ENCODE data around the gene RPUSD1.
"Not testable (repeated sequence)": the region's sequence is repeated elsewhere in the genome, so short reads cannot be mapped to it uniquely, and the experiment has no call there.

Gene RPUSD1

DNA sequence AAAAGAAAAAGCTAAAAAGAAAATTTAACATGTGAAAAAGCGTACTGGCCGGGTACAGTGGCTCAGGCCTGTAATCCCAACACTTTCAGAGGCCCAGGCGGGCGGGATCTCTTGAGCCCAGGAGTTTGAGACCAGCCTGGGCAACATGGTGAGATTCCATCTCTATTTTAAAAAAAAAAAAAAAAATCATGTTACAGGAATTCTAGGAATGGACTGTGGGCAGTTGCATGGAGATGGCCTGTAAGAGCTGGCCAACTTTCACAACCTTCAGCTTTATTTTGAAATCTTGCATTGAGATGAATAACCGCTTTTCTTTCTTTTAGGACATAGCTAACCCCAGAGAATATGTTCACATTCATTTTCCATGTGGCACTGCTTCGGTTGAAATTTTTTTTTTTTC lies 39.2 kb downstream of the RPUSD1 start:
- no peak overlapping the region for H3K9ac ChIP-seq (ENCODE audit: low read depth in 1 of 2, low read length in 2 of 2)
- H3K4me3 ChIP-seq (ENCODE audit: low read depth in 1 of 2, low read length in 2 of 2): no peak overlapping the region
- no peak overlapping the region for H3K27ac ChIP-seq (ENCODE audit: low read depth, low read length)
- peaks cover 3 to 26% of the 10 kb centered on the region in 2 donors for H3K27me3 ChIP-seq (ENCODE audit: control insufficient read depth in 1 of 2, insufficient read depth in 2 of 2, low read length in 2 of 2)
- no peaks in the 10 kb centered on the region for H3K4me1 ChIP-seq (ENCODE audit: control insufficient read depth in 1 of 2, insufficient read depth in 2 of 2, low read length in 2 of 2)
- no peaks in the 10 kb centered on the region for H3K9me3 ChIP-seq (ENCODE audit: control insufficient read depth in 1 of 2, low read length in 2 of 2)
- H3K36me3 ChIP-seq (ENCODE audit: control insufficient read depth in 1 of 2, insufficient read depth in 2 of 2, low read length in 2 of 2): no peaks in the 10 kb centered on the region

DNA sequence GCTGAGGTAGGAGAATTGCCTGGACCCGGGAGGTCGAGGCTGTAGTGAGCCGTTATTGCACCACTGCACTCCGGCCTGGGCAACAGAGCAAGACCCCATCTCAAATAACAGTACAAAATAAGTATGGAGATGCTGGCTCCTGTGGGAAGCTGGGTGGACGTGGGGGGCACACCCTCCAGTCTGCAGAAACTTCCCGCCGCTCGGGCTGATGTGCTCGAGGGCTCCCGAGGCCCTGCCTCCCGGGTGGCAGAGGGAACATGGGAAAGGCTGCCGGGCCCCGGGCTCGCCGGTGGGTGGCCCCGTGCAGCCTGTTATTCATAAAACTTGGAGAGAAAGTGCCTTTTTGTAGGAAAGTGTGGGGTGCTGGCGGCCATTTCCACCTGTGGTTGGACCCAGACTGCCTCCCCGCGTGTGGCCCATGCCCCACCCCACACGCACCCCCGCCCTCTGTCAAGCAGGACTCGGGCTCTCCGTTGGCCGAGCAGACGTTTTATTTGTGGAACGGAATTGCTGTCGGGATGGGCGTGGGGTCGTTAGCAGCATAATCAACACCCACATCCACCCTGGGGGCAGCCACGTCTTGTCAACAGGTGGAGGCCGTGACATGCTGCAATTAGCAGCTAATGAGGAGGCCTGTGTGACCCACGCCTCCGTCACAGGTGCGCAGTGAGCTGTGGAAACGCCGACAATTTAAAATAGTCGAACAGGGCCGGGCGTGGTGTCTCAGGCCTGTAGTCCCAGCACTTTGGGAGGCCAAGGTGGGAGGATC lies 40.0 kb downstream of the RPUSD1 start:
- H3K9ac ChIP-seq (ENCODE audit: low read depth in 1 of 2, low read length in 2 of 2): no peak overlapping the region
- no peaks in the 10 kb centered on the region for H3K4me1 ChIP-seq (ENCODE audit: control insufficient read depth in 1 of 2, insufficient read depth in 2 of 2, low read length in 2 of 2)
- no peak overlapping the region for H3K27ac ChIP-seq (ENCODE audit: low read depth, low read length)
- H3K27me3 ChIP-seq (ENCODE audit: control insufficient read depth in 1 of 2, insufficient read depth in 2 of 2, low read length in 2 of 2): peaks cover 3 to 20% of the 10 kb centered on the region in 2 donors
- no peak overlapping the region for H3K4me3 ChIP-seq (ENCODE audit: low read depth in 1 of 2, low read length in 2 of 2)
- H3K9me3 ChIP-seq (ENCODE audit: control insufficient read depth in 1 of 2, low read length in 2 of 2): no peaks in the 10 kb centered on the region
- H3K36me3 ChIP-seq (ENCODE audit: control insufficient read depth in 1 of 2, insufficient read depth in 2 of 2, low read length in 2 of 2): no peaks in the 10 kb centered on the region

DNA sequence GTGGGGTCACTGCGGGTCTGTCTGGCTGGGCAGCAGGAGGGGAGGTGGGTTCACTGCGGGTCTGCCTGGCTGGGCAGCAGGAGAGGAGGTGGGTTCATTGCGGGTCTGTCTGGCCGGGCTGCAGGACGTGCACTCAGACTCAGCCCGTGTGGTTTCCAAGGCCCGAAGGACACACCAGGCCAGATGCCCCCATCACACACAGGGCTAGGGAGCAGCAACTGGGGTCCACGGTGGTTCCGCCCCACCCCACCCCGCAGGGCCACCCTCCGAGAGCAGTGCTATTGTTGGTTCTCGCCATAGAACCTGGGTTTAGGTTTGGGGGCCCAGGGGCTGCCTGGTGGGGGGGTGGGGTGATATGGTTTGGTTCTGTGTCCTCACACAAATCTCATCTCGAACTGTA lies 41.5 kb downstream of the RPUSD1 start:
- Histone ChIP-seq H3K4me3 (ENCODE audit: low read depth in 1 of 2, low read length in 2 of 2) (no peak overlapping the region), H3K36me3 (ENCODE audit: control insufficient read depth in 1 of 2, insufficient read depth in 2 of 2, low read length in 2 of 2) (no peaks in the 10 kb centered on the region), H3K27me3 (ENCODE audit: control insufficient read depth in 1 of 2, insufficient read depth in 2 of 2, low read length in 2 of 2) (peaks cover 3 to 13% of the 10 kb centered on the region in 2 donors), H3K9ac (ENCODE audit: low read depth in 1 of 2, low read length in 2 of 2) (no peak overlapping the region), H3K4me1 (ENCODE audit: control insufficient read depth in 1 of 2, insufficient read depth in 2 of 2, low read length in 2 of 2) (no peaks in the 10 kb centered on the region), H3K27ac (ENCODE audit: low read depth, low read length) (no peak overlapping the region), H3K9me3 (ENCODE audit: control insufficient read depth in 1 of 2, low read length in 2 of 2) (no peaks in the 10 kb centered on the region)

GRCh38 chr16:745739-746138 lies 42.4 kb downstream of the RPUSD1 start:
- Histone ChIP-seq H3K36me3 (ENCODE audit: control insufficient read depth in 1 of 2, insufficient read depth in 2 of 2, low read length in 2 of 2) (no peaks in the 10 kb centered on the region), H3K27ac (ENCODE audit: low read depth, low read length) (no peak overlapping the region), H3K9me3 (ENCODE audit: control insufficient read depth in 1 of 2, low read length in 2 of 2) (no peaks in the 10 kb centered on the region), H3K27me3 (ENCODE audit: control insufficient read depth in 1 of 2, insufficient read depth in 2 of 2, low read length in 2 of 2) (peaks cover 2 to 4% of the 10 kb centered on the region in 2 donors), H3K4me1 (ENCODE audit: control insufficient read depth in 1 of 2, insufficient read depth in 2 of 2, low read length in 2 of 2) (no peaks in the 10 kb centered on the region), H3K9ac (ENCODE audit: low read depth in 1 of 2, low read length in 2 of 2) (no peak overlapping the region), H3K4me3 (ENCODE audit: low read depth in 1 of 2, low read length in 2 of 2) (no peak overlapping the region)

DNA sequence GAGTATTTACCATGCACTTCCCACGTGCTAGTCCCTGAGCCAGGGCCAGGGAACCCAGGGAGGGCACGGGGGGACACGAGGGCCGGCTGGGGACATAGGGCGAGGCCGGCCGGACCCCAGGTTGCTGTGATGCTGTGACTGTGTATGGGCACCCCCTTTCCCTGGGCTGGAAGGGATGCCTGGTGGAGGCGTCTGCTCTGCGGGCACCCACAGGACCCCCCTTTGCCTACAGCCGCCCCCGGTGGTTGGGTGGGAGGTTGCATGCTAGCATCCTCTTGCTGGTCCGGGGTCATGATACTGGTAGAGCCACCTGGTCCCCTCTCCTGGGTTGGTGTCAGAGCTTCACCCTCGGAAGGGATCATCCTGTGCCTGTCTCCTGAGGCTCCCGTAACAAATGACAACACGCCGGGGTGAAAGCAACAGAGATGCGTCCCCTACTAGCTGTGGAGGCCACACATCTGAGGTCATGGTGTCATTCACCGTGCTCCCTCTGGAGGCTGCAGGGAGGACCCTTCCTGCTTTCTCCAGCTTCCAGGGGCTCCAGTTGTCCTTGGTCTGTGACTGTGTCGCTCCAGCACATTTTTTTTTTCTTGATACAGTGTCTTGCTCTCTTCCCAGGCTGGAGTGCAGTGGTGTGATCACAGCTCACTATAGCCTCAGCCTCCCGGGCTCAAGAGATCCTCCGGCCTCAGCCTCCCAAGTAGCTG lies 44.2 kb downstream of the RPUSD1 start:
- Histone ChIP-seq H3K4me3 (ENCODE audit: low read depth in 1 of 2, low read length in 2 of 2) (no peak overlapping the region), H3K27ac (ENCODE audit: low read depth, low read length) (no peak overlapping the region), H3K27me3 (ENCODE audit: control insufficient read depth in 1 of 2, insufficient read depth in 2 of 2, low read length in 2 of 2) (no peaks in the 10 kb centered on the region), H3K4me1 (ENCODE audit: control insufficient read depth in 1 of 2, insufficient read depth in 2 of 2, low read length in 2 of 2) (peaks cover 4 to 11% of the 10 kb centered on the region in 2 donors), H3K36me3 (ENCODE audit: control insufficient read depth in 1 of 2, insufficient read depth in 2 of 2, low read length in 2 of 2) (no peaks in the 10 kb centered on the region), H3K9ac (ENCODE audit: low read depth in 1 of 2, low read length in 2 of 2) (no peak overlapping the region), H3K9me3 (ENCODE audit: control insufficient read depth in 1 of 2, low read length in 2 of 2) (no peaks in the 10 kb centered on the region)

DNA sequence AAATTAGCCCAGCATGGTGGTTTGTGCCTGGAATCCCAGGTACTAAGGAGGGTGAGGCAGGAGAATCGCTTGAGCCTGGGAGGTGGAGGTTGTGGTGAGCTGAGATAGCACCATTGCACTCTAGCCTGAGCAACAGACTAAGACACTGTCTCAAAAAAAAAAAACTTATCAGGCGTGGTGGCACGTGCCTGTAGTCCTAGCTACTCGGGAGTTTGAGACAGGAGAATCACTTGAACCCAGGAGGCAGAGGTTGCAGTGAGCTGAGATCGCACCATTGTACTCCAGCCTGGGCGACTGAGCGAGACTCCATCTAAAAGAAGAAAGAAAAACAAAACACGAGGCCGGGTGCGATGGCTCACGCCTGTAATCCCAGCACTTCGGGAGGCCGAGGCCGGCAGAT lies 45.3 kb downstream of the RPUSD1 start:
- H3K27me3 ChIP-seq (ENCODE audit: control insufficient read depth in 1 of 2, insufficient read depth in 2 of 2, low read length in 2 of 2); H3K4me3 ChIP-seq (ENCODE audit: low read depth in 1 of 2, low read length in 2 of 2); H3K36me3 ChIP-seq (ENCODE audit: control insufficient read depth in 1 of 2, insufficient read depth in 2 of 2, low read length in 2 of 2); H3K27ac ChIP-seq (ENCODE audit: low read depth, low read length); H3K9me3 ChIP-seq (ENCODE audit: control insufficient read depth in 1 of 2, low read length in 2 of 2); H3K9ac ChIP-seq (ENCODE audit: low read depth in 1 of 2, low read length in 2 of 2): not testable (repeated sequence)
- peaks cover 4 to 11% of the 10 kb centered on the region in 2 donors for H3K4me1 ChIP-seq (ENCODE audit: control insufficient read depth in 1 of 2, insufficient read depth in 2 of 2, low read length in 2 of 2)

GRCh38 chr16:741986-742629 lies 46.1 kb downstream of the RPUSD1 start:
- H3K9ac ChIP-seq (ENCODE audit: low read depth in 1 of 2, low read length in 2 of 2): no peak overlapping the region
- H3K4me3 ChIP-seq (ENCODE audit: low read depth in 1 of 2, low read length in 2 of 2): no peak overlapping the region
- H3K27ac ChIP-seq (ENCODE audit: low read depth, low read length): no peak overlapping the region
- H3K36me3 ChIP-seq (ENCODE audit: control insufficient read depth in 1 of 2, insufficient read depth in 2 of 2, low read length in 2 of 2): peaks cover 0 to 10% of the 10 kb centered on the region in 2 donors
- no peaks in the 10 kb centered on the region for H3K9me3 ChIP-seq (ENCODE audit: control insufficient read depth in 1 of 2, low read length in 2 of 2)
- H3K27me3 ChIP-seq (ENCODE audit: control insufficient read depth in 1 of 2, insufficient read depth in 2 of 2, low read length in 2 of 2): no peaks in the 10 kb centered on the region
- H3K4me1 ChIP-seq (ENCODE audit: control insufficient read depth in 1 of 2, insufficient read depth in 2 of 2, low read length in 2 of 2): peaks cover 4 to 11% of the 10 kb centered on the region in 2 donors

DNA sequence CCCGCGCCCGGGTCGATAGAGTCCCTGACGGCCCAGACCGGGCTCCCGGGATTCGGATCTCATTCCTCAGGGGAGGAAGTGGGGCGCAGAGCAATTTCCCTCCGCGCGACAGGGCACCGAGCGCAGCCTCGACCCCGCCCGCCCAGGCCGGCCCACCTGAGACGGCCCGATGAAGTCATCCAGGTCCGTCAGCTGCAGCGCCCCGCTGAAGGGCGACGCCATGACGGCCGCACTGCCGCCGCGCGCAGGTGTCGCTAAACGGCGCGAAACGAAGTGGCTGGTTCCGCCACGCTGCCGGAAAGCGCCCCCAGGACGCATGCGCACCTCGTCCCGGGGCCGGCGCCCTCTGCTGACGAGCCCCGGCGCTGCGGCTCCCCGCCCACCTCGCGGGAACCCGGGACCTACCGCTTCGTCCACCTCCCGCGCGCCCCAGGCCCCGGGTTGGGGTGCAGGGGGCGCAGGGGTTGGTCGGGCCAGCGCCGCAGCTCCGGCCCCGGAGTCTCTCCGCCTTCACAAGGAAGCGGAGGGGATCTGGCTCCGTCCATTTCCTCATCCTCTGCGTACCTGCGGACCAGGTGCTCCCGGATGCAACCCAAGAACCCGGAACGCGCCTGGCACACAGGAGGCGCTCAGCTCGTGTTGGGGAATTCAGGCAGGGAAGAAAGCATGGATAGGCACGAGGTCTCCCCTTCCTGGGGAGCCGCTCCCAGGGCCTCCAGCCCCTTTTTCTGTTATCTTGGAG lies 47.2 kb downstream of the RPUSD1 start, which contains the start of gene CIAO3:
CIAO3 (minus strand) TSS at position 234 of the 742 bp plus-strand sequence; CDS start at position 222, 12 bp downstream.
- Histone ChIP-seq H3K27me3 (ENCODE audit: control insufficient read depth in 1 of 2, insufficient read depth in 2 of 2, low read length in 2 of 2) (no peaks in the 10 kb centered on the region), H3K36me3 (ENCODE audit: control insufficient read depth in 1 of 2, insufficient read depth in 2 of 2, low read length in 2 of 2) (peaks cover 5 to 22% of the 10 kb centered on the region in 2 donors), H3K9ac (ENCODE audit: low read depth in 1 of 2, low read length in 2 of 2) (peak within 1 kb of the TSS; percentile 74 to 88), H3K27ac (ENCODE audit: low read depth, low read length) (peak within 1 kb of the TSS; percentile 14), H3K4me1 (ENCODE audit: control insufficient read depth in 1 of 2, insufficient read depth in 2 of 2, low read length in 2 of 2) (peaks cover 4 to 11% of the 10 kb centered on the region in 2 donors), H3K4me3 (ENCODE audit: low read depth in 1 of 2, low read length in 2 of 2) (peak within 1 kb of the TSS; percentile 80 to 83), H3K9me3 (ENCODE audit: control insufficient read depth in 1 of 2, low read length in 2 of 2) (no peaks in the 10 kb centered on the region)

DNA sequence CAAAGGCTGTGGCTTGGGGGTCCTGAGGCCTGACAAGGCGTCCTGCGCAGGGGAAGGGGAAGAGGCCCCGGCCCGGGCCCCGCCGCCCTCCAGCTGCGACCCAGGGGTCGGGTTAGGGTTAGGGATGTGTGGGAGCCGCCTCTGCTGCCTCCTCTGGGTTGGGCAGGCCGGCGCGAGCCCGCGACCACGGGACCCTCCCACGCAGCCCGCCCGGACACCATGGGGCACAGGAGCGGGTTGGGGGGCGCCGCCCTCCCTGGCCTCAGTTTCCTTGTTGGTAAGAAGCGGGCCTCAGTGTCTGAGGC lies 47.8 kb downstream of the RPUSD1 start:
- peak overlapping the region; percentile 14 for H3K27ac ChIP-seq (ENCODE audit: low read depth, low read length)
- peak overlapping the region; percentile 80 to 83 for H3K4me3 ChIP-seq (ENCODE audit: low read depth in 1 of 2, low read length in 2 of 2)
- H3K36me3 ChIP-seq (ENCODE audit: control insufficient read depth in 1 of 2, insufficient read depth in 2 of 2, low read length in 2 of 2): peaks cover 11 to 27% of the 10 kb centered on the region in 2 donors
- H3K27me3 ChIP-seq (ENCODE audit: control insufficient read depth in 1 of 2, insufficient read depth in 2 of 2, low read length in 2 of 2): no peaks in the 10 kb centered on the region
- peak overlapping the region; percentile 74 to 88 for H3K9ac ChIP-seq (ENCODE audit: low read depth in 1 of 2, low read length in 2 of 2)
- H3K9me3 ChIP-seq (ENCODE audit: control insufficient read depth in 1 of 2, low read length in 2 of 2): no peaks in the 10 kb centered on the region
- peaks cover 4 to 11% of the 10 kb centered on the region in 2 donors for H3K4me1 ChIP-seq (ENCODE audit: control insufficient read depth in 1 of 2, insufficient read depth in 2 of 2, low read length in 2 of 2)

Data from duodenal mucosa (tissue), 2 donors.